Sigmoid colon (tissue), 3 donors: ENCODE measurements around the gene WNK1.

Source experiments
- CTCF ChIP-seq, 4 experiments: fragments of 450-650 bp in 3 of 4; fragments of 200-600 bp in 1 of 4; IDR thresholded peaks; one replicate each; pipeline ENCODE4 v1.5.1; 2016 to 2019; ENCODE audit warnings: antibody characterized with exemption in 4 of 4, mild to moderate bottlenecking in 3 of 4, moderate library complexity in 2 of 4
- POLR2A ChIP-seq, 2 donors: fragments of 450-650 bp; IDR thresholded peaks; one replicate each; pipeline ENCODE4 v1.6.1; 2016; ENCODE audit warnings: antibody characterized with exemption in 2 of 2, mild to moderate bottlenecking in 2 of 2, moderate library complexity in 2 of 2

- TF ChIP-seq POLR2A (IDR thresholded peaks at IDR 0.05), result no peak
- no peak for TF ChIP-seq CTCF (IDR thresholded peaks at IDR 0.05)
Measured at GRCh38 chr12:916240-916639, 163.9 kb downstream of the WNK1 start.
